ENCODE measurements around the gene SPOCD1.

The SPOCD1 gene

DNA sequence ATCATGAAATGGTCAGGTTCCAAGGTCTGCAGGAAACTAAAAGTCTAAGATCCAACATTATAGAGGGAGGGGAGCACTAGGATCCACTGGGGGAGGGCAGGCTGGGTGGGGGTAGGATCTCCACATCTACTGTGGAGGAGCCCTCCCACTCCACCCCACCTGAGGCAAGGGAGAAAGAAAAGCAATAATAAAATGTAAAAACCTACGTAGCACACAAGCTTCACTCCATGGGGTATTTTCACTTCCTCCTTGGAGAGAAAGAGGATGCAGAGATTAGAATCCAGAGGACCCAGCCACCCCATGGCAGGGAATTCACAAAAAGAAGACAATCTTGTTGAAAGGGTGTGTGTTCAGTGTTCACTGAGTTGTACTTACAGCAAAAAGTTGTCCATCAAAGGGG is 14.4 kb downstream of the SPOCD1 start:
- TF ChIP-seq, protein P1, sequence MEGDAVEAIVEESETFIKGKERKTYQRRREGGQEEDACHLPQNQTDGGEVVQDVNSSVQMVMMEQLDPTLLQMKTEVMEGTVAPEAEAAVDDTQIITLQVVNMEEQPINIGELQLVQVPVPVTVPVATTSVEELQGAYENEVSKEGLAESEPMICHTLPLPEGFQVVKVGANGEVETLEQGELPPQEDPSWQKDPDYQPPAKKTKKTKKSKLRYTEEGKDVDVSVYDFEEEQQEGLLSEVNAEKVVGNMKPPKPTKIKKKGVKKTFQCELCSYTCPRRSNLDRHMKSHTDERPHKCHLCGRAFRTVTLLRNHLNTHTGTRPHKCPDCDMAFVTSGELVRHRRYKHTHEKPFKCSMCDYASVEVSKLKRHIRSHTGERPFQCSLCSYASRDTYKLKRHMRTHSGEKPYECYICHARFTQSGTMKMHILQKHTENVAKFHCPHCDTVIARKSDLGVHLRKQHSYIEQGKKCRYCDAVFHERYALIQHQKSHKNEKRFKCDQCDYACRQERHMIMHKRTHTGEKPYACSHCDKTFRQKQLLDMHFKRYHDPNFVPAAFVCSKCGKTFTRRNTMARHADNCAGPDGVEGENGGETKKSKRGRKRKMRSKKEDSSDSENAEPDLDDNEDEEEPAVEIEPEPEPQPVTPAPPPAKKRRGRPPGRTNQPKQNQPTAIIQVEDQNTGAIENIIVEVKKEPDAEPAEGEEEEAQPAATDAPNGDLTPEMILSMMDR (IDR thresholded peaks at IDR 0.05; ENCODE audit: insufficient read depth, low read depth, low read length, missing control alignments), result no peak
- no peak for DNase-seq (ENCODE audit: low read depth)
- H3K4me3 ChIP-seq (ENCODE audit: low read depth, low read length), result no peak overlapping the region

DNA sequence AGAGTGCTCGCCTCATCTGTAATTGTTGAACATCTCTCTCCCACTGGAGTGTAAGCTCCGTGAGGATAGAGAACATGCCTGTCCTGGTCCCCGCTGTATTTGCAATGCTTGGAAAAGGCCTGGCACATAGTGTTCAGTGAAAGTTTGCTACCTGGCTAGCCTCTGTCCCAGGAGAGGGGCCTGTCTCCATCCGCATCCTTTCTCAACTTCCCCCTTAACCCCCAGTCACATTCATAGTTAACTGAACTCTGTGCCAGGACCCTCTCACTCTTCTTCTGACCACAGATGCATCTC is 15.2 kb downstream of the SPOCD1 start:
- no peak overlapping the region for H3K4me3 ChIP-seq (ENCODE audit: low read depth, low read length)
- TF ChIP-seq, protein P1 (IDR thresholded peaks at IDR 0.05; ENCODE audit: insufficient read depth, low read depth, low read length, missing control alignments), result no peak
- DNase-seq (ENCODE audit: low read depth), result no peak

DNA sequence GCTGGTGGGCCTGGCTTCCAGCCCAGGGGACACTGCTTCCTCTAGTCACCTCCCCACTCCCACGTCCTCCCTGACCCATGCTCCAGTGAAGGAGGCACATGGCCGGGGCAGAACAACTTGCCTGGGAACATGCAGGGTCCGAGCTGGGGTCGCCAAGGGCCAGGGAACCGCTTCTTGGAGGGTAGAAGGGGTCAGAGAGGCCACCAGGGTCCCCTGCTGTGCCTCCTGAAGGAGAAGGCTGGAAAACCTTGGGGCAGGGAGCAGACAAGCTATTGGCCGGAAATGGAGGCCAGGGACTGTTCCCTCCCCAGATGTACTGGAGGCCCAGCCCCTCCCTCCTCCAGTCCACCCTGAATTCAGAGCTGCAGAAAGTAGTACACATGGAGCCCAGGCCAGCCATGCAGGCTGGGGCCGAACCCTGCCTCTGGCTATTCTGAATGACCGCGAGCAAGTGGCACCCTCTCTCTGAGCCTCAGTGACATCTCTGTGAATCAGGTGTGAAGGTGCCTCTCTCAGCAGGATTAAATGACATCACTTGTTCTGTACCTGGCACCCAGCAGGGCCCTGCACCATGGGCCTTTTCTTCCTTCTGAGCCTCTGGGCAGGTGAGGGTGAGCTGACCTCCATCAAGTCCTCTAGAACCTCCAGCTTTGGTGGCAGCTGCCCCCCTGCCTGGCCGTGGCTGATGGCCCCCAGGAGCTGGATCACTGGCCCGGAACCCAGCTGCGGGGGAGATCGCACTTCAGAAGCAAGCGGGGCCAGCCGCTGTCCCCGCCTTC is 15.7 kb downstream of the SPOCD1 start:
- DNase-seq (ENCODE audit: low read depth), result no peak
- TF ChIP-seq, protein P1 (IDR thresholded peaks at IDR 0.05; ENCODE audit: insufficient read depth, low read depth, low read length, missing control alignments), result no peak

DNA sequence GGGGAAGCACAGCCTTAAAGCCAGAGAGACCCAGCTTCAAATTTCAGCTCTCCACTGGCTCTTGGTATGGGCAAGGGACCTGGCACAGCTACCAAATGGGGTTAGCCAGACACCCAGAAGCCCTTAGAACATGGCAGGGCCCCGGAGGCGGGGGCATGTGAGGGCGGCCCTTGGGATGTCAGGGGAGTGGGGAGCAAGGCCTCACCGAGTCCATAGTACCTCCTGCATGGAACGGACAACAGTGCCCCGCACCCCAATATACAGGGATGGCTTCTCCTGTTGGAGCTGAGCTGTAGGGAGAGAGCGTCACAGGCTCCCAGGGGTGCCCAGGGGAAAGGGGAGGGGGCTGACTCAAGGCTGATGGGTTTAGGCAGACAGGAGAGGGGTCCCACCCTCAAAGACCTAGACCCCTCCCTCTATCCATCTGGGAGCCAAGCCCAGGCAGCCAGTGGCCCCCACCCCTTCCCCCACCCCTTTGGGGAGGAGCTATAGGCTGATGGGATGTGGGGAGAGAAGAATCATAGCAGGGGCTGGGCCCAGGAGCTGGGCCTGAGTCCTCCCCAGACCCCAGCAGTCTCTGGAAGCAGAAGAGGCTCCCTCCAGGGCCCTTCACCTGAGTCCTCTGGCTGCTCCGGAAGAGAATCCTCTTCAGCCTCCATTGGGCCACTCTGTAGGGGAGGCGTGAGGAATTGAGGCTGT is 16.5 kb downstream of the SPOCD1 start:
- TF ChIP-seq, protein P1 (IDR thresholded peaks at IDR 0.05; ENCODE audit: insufficient read depth, low read depth, low read length, missing control alignments), result no peak
- DNase-seq (ENCODE audit: low read depth), result no peak
- no peak overlapping the region for H3K4me3 ChIP-seq (ENCODE audit: low read depth, low read length)

More for the DNA sequence above, 15.7 kb downstream of the SPOCD1 start:
- no peak overlapping the region for H3K4me3 ChIP-seq (ENCODE audit: low read depth, low read length)

DNA sequence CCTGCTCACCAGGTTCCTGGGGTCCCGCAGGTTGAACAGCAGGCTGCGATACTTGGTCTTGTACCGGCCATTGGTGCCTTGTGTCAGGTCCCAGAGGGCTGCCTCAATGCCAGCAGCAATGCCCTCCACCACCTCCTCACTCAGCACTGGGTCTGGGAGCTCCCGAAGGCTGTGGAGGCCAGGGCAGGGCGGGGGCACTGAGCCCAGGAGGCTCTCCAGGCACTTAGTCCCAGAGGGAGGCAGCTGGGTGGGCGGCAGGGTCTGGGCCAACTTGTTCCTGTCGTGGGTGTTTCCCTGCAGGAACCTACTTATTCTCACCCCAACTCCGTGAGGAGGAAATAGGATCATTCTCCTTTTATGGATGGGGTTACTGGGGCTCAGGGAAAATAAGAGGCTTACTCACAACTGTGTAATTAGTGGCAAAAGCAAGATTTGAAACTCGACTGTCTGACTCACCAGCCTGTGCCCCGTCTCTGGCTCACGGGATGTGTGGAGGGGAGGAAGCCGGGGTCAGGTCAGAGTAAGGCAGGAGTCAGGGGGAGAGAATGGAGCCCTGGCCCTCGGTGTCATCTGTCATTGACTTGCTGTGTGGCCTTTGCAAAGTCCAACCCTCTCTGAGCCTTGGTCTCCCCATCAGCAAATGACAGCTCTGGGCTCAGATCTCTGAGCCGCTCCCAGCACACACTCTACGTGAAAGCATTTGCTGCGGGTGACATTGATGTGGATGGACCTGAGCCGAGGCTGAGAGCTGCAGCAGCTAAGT is 17.2 kb downstream of the SPOCD1 start:
- DNase-seq (ENCODE audit: low read depth), result no peak
- H3K4me3 ChIP-seq (ENCODE audit: low read depth, low read length), result no peak overlapping the region
- TF ChIP-seq, protein P1 (IDR thresholded peaks at IDR 0.05; ENCODE audit: insufficient read depth, low read depth, low read length, missing control alignments), result no peak

DNA sequence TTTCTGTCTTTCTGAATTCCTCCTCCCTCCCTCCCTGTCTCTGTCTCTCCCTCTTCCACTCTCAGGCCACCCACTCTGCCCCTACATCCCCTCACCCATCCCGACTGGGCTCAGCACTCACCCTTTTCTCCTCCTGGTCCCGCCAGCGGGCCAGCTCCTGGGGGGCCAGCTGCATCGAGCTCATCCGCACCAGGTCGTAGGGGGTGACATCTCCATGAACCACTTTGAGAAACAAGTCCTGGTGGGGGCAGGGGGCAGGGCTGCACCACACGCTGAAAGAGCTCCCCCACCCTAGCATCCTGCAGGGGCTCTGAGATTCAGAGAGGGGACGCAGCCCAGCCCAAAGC is 17.8 kb downstream of the SPOCD1 start:
- TF ChIP-seq, protein P1 (IDR thresholded peaks at IDR 0.05; ENCODE audit: insufficient read depth, low read depth, low read length, missing control alignments), result no peak
- no peak for DNase-seq (ENCODE audit: low read depth)

More for the DNA sequence above, 17.8 kb downstream of the SPOCD1 start:
- no peak overlapping the region for H3K4me3 ChIP-seq (ENCODE audit: low read depth, low read length)

All from GM12865 (cell line).